ENCODE data around the gene CELF2.
"Not testable (repeated sequence)": the region's sequence is repeated elsewhere in the genome, so short reads cannot be mapped to it uniquely, and the experiment has no call there.

CELF2 gene

GRCh38 chr10:11335881-11336430 lies 318.3 kb downstream of the CELF2 start:
- DNase-seq: no peak

GRCh38 chr10:11336722-11337162 lies 319.1 kb downstream of the CELF2 start:
- DNase-seq: no peak

GRCh38 chr10:11337516-11337915 lies 319.8 kb downstream of the CELF2 start:
- no peak for DNase-seq

GRCh38 chr10:11338160-11338844 lies 320.6 kb downstream of the CELF2 start:
- no peak for DNase-seq

- no peak for DNase-seq
These were observed 321.3 kb downstream of the CELF2 start for GRCh38 chr10:11339013-11339412.

GRCh38 chr10:11339660-11340059 lies 322.0 kb downstream of the CELF2 start:
- DNase-seq: no peak

- DNase-seq: no peak
These were observed 323.8 kb downstream of the CELF2 start for GRCh38 chr10:11341283-11341960.

- no peak for DNase-seq
These were observed 326.4 kb downstream of the CELF2 start for GRCh38 chr10:11344081-11344480.

GRCh38 chr10:11344550-11344949 lies 326.9 kb downstream of the CELF2 start:
- no peak for DNase-seq

- peak; percentile 29 for DNase-seq
These were observed 327.8 kb downstream of the CELF2 start for GRCh38 chr10:11345224-11346054.

- not testable (repeated sequence) for DNase-seq
These were observed 329.9 kb downstream of the CELF2 start for GRCh38 chr10:11347580-11347979.

GRCh38 chr10:11351801-11352200 lies 334.1 kb downstream of the CELF2 start:
- DNase-seq: no peak

- no peak for DNase-seq
These were observed 335.6 kb downstream of the CELF2 start for GRCh38 chr10:11353006-11353896.

GRCh38 chr10:11354823-11355222 lies 337.2 kb downstream of the CELF2 start:
- DNase-seq: no peak

GRCh38 chr10:11355592-11355991 lies 337.9 kb downstream of the CELF2 start:
- no peak for DNase-seq

- no peak for DNase-seq
These were observed 339.8 kb downstream of the CELF2 start for GRCh38 chr10:11357439-11357838.

GRCh38 chr10:11358011-11358410 lies 340.3 kb downstream of the CELF2 start:
- no peak for DNase-seq

GRCh38 chr10:11358923-11359575 lies 341.4 kb downstream of the CELF2 start:
- DNase-seq: no peak

- DNase-seq: no peak
These were observed 342.2 kb downstream of the CELF2 start for GRCh38 chr10:11359869-11360268.

- DNase-seq: no peak
These were observed 345.8 kb downstream of the CELF2 start for GRCh38 chr10:11363497-11363896.

- no peak for DNase-seq
These were observed 346.6 kb downstream of the CELF2 start for GRCh38 chr10:11364241-11364640.

- not testable (repeated sequence) for DNase-seq
These were observed 349.2 kb downstream of the CELF2 start for GRCh38 chr10:11366889-11367288.

Measured in stimulated activated CD4-positive, alpha-beta T cell treated with anti-CD3 and anti-CD28 coated beads, Interleukin-1b, Interleukin-23, amount 100 ng/mL, for 48 hours (primary cell).